NCI-H524 (cell line): ENCODE measurements around the gene CTSF.

Source experiments
- DNase-seq, 2 experiments: peaks; one replicate each; lab custom pipeline; 2025; lab: John Stamatoyannopoulos, UW

The CTSF gene

DNA sequence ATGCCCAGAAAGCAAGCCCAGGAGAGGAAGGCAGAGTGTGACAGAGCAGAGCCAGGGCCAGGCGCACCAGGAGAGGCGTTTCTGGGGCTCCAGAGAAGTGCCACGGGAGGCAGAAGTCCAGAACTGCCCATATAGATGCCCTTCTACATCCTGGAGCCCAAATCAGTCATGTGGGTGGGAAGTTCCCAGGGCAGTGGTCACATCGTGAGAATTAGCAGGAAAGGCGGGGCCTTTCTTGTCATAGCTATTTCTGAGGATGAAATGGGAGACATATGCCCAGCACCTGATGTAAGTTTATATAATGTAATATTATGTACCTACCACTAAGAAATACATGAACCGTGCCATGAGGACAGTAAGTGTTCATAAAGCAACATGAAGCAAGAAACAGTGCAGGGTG is 35.6 kb downstream of the CTSF start:
- no peak for DNase-seq

GRCh38 chr11:66531841-66532240 is 36.6 kb downstream of the CTSF start:
- DNase-seq, result no peak

- DNase-seq, result no peak
Measured at GRCh38 chr11:66530927-66531709, 37.3 kb downstream of the CTSF start.

- no peak for DNase-seq
Measured at GRCh38 chr11:66529655-66530054, 38.8 kb downstream of the CTSF start.

- no peak for DNase-seq
Measured at GRCh38 chr11:66529069-66529468, 39.3 kb downstream of the CTSF start.

- DNase-seq, result no peak
Measured at GRCh38 chr11:66524304-66525040, 43.9 kb downstream of the CTSF start.

- no peak for DNase-seq
Measured at GRCh38 chr11:66523611-66524010, 44.8 kb downstream of the CTSF start.
